Colonic mucosa (tissue), 4 donors: ENCODE results near the gene WNT2. TPM values are rescaled to one million over a fixed set of nuclear protein-coding genes. Genes with fewer than 3 reads are reported as not detected.

Experiments used
- DNase-seq: peaks from one replicate; pipeline ENCODE4 v3.0.0-alpha.2; 2020
- H3K27ac ChIP-seq: fragments of 200-600 bp; one replicate; pipeline ENCODE4 v1.8.0; 2021
- H3K27me3 ChIP-seq: fragments of 200-600 bp; one replicate; pipeline ENCODE4 v1.8.0; 2021
- H3K36me3 ChIP-seq: fragments of 200-600 bp; one replicate; pipeline ENCODE4 v1.8.0; 2021
- H3K4me1 ChIP-seq: fragments of 200-600 bp; one replicate; pipeline ENCODE4 v1.8.0; 2021; ENCODE audit warnings: mild to moderate bottlenecking
- H3K4me3 ChIP-seq: fragments of 200-600 bp; one replicate; pipeline ENCODE4 v1.8.0; 2021
- H3K9ac ChIP-seq, 2 donors: one replicate each; pipeline ENCODE4 v1.7.0; 2013; ENCODE audit warnings: control low read depth in 2 of 2, low read depth in 2 of 2, low read length in 2 of 2
- H3K9me3 ChIP-seq: fragments of 200-600 bp; one replicate; pipeline ENCODE4 v1.8.0; 2021
- CTCF ChIP-seq: fragments of 200-600 bp; IDR thresholded peaks from one replicate; pipeline ENCODE4 v1.8.0; 2022; ENCODE audit warnings: antibody characterized with exemption, mild to moderate bottlenecking
- intact Hi-C: fragments of 100-400 bp; cut with DNase I; formaldehyde crosslinking; loops from one replicate; pipeline ENCODE4 v1.14.1; 2022
- total RNA-seq, 2 donors: library from RNA; stranded (reverse); fragmentation: NEBNext Ultra II Directional in 1 of 2; extraction: Animal tissue kit (Norgen Biotek cat#: 25700) in 1 of 2; gene quantifications; one replicate each; pipeline ENCODE4 v1.2.1, GENCODE V29; 2021
- donor health status: healthy.
- donor health status: DM: no; HTN: no; CAD: no.
- donor health status: DM: no; HTN: no; CAD: no.

Gene WNT2
- under 1 TPM in 1 of 2 donors, not detected in 1; 0.11 TPM for total RNA-seq

GRCh38 chr7:117322741-117323304 is at the start of gene WNT2:
Gene WNT2, minus strand, starts transcription at chr7:117323058. Its CDS starts 69 bp downstream, at chr7:117322989.
- Histone ChIP-seq H3K27ac (no peak within 1 kb of the TSS), H3K36me3 (no peaks in the 10 kb centered on the region), H3K9me3 (no peaks in the 10 kb centered on the region), H3K27me3 (peaks cover 40% of the 10 kb centered on the region), H3K9ac (no peak within 1 kb of the TSS), H3K4me3 (peak within 1 kb of the TSS; percentile 13), H3K4me1 (peaks cover 10% of the 10 kb centered on the region)
- no peak for TF ChIP-seq CTCF
- intact Hi-C loops = no loop called here
- no peak for DNase-seq

- Histone ChIP-seq H3K9me3 (no peaks in the 10 kb centered on the region), H3K4me1 (no peaks in the 10 kb centered on the region), H3K27ac (no peak overlapping the region), H3K27me3 (no peaks in the 10 kb centered on the region), H3K36me3 (no peaks in the 10 kb centered on the region), H3K9ac (no peak overlapping the region), H3K4me3 (no peak overlapping the region)
- DNase-seq = no peak
- intact Hi-C loops = no loop called here
- no peak for TF ChIP-seq CTCF
These were observed 49.2 kb upstream of the WNT2 start for GRCh38 chr7:117372073-117372472.

GRCh38 chr7:117364339-117365080 is 41.7 kb upstream of the WNT2 start:
- no peak overlapping the region for H3K9ac ChIP-seq
- no peaks in the 10 kb centered on the region for H3K9me3 ChIP-seq
- H3K4me1 ChIP-seq = no peaks in the 10 kb centered on the region
- no peak overlapping the region for H3K27ac ChIP-seq
- no peaks in the 10 kb centered on the region for H3K27me3 ChIP-seq
- no peak for TF ChIP-seq CTCF
- H3K4me3 ChIP-seq = no peak overlapping the region
- no peak for DNase-seq
- intact Hi-C loops = no loop called here
- no peaks in the 10 kb centered on the region for H3K36me3 ChIP-seq

- Histone ChIP-seq H3K4me1 (no peaks in the 10 kb centered on the region), H3K36me3 (no peaks in the 10 kb centered on the region), H3K27ac (no peak overlapping the region), H3K27me3 (no peaks in the 10 kb centered on the region), H3K4me3 (no peak overlapping the region), H3K9ac (no peak overlapping the region), H3K9me3 (no peaks in the 10 kb centered on the region)
- TF ChIP-seq CTCF = no peak
- DNase-seq = no peak
- intact Hi-C loops = no loop called here
These were observed 39.5 kb upstream of the WNT2 start for GRCh38 chr7:117362294-117362888.

GRCh38 chr7:117350027-117350426 is 27.2 kb upstream of the WNT2 start:
- no peaks in the 10 kb centered on the region for H3K36me3 ChIP-seq
- intact Hi-C loops = no loop called here
- no peaks in the 10 kb centered on the region for H3K9me3 ChIP-seq
- no peak for DNase-seq
- H3K4me3 ChIP-seq = no peak overlapping the region
- TF ChIP-seq CTCF = no peak
- H3K4me1 ChIP-seq = no peaks in the 10 kb centered on the region
- no peak overlapping the region for H3K27ac ChIP-seq
- H3K27me3 ChIP-seq = no peaks in the 10 kb centered on the region
- no peak overlapping the region for H3K9ac ChIP-seq
